DOHH2 (cell line): ENCODE data around the gene FAM170A.

ENCODE experiments used
- H3F3A ChIP-seq: fragments of 200-600 bp; sonication (generic), shearing (Covaris generic); 2 replicates; pipeline ENCODE4 v1.6.0; 2016; ENCODE audit warnings: antibody characterized with exemption, mild to moderate bottlenecking; ENCODE audit not compliant: control insufficient read depth, insufficient read depth
- H3K27ac ChIP-seq: fragments of 200-600 bp; sonication (generic); 2 replicates; pipeline ENCODE4 v1.5.1; 2014; ENCODE audit warnings: low read depth, mild to moderate bottlenecking, low read length, moderate library complexity
- H3K27me3 ChIP-seq: fragments of 200-600 bp; sonication (generic); 2 replicates; pipeline ENCODE4 v1.6.1; 2014; ENCODE audit warnings: mild to moderate bottlenecking, low read length, mixed read lengths; ENCODE audit not compliant: control insufficient read depth
- H3K36me3 ChIP-seq: fragments of 200-600 bp; sonication (generic); 2 replicates; pipeline ENCODE4 v1.6.1; 2014; ENCODE audit warnings: mild to moderate bottlenecking, low read length, moderate library complexity, mixed read lengths; ENCODE audit not compliant: control insufficient read depth
- H3K4me1 ChIP-seq: fragments of 200-600 bp; sonication (generic); 2 replicates; pipeline ENCODE4 v1.6.1; 2014; ENCODE audit warnings: mild to moderate bottlenecking, low read length, mixed read lengths; ENCODE audit not compliant: control insufficient read depth
- H3K4me2 ChIP-seq: fragments of 200-600 bp; sonication (generic); 2 replicates; pipeline ENCODE4 v1.6.0; 2014; ENCODE audit warnings: mild to moderate bottlenecking, low read length, moderate library complexity
- H3K4me3 ChIP-seq: fragments of 200-600 bp; sonication (generic); 2 replicates; pipeline ENCODE4 v1.5.1; 2014; ENCODE audit warnings: mild to moderate bottlenecking, low read length, mixed read lengths
- H3K79me2 ChIP-seq: fragments of 200-600 bp; sonication (generic); 2 replicates; pipeline ENCODE4 v1.6.1; 2014; ENCODE audit warnings: mild to moderate bottlenecking, low read length, mixed read lengths; ENCODE audit not compliant: control insufficient read depth
- H3K9me2 ChIP-seq: fragments of 200-600 bp; sonication (generic); replicated peaks from 2 replicates; pipeline ENCODE4 v1.6.1; 2014; ENCODE audit warnings: mild to moderate bottlenecking, low read length, mixed read lengths; ENCODE audit not compliant: control insufficient read depth
- H3K9me3 ChIP-seq: fragments of 200-600 bp; sonication (generic); 2 replicates; pipeline ENCODE4 v1.6.1; 2014; ENCODE audit warnings: antibody characterized with exemption, low read length, mixed read lengths; ENCODE audit not compliant: control insufficient read depth, insufficient read depth
- H4K20me1 ChIP-seq: fragments of 200-600 bp; sonication (generic); 2 replicates; pipeline ENCODE4 v1.6.0; 2014; ENCODE audit warnings: low read depth, mild to moderate bottlenecking, antibody characterized with exemption, low read length, moderate library complexity; ENCODE audit not compliant: control insufficient read depth, insufficient read depth
- EZH2phosphoT487 ChIP-seq: fragments of 200-600 bp; sonication (generic); IDR thresholded peaks from 2 replicates; pipeline ENCODE4 v1.6.1; 2017; ENCODE audit warnings: borderline replicate concordance, mild to moderate bottlenecking, antibody characterized with exemption, low read length, moderate library complexity, mixed read lengths
- TF ChIP-seq, protein P1 (sequence below): fragments of 200-600 bp; sonication (generic); IDR thresholded peaks from one replicate; pipeline ENCODE4 v1.5.1; 2014; ENCODE audit warnings: antibody characterized with exemption, mild to moderate bottlenecking, low read depth, low read length; ENCODE audit not compliant: poor library complexity, severe bottlenecking

The FAM170A gene

DNA sequence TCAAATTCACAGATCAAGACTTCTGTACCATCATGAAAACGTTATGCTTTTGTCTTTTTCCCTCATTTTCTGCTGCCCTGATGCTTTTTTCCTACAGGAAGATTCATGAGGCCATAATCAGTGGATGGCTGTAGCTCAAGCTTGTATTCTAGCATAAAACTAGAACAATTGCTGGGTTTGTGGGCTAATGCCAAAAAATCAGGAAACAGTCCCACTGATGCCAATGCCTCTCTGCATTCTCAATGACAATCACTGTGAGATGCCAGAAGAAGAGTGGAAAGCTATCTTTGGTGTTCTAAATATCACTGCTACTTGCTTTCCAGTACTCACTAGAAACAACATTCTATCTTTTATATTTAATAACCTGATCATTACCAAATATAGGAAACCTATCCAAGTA, 33.3 kb upstream of the FAM170A start:
- no peaks in the 10 kb centered on the region for H3K79me2 ChIP-seq
- no peaks in the 10 kb centered on the region for H3K9me3 ChIP-seq
- no peak overlapping the region for H3K4me3 ChIP-seq
- no peak overlapping the region for H3K27ac ChIP-seq
- no peaks in the 10 kb centered on the region for H3K4me1 ChIP-seq
- TF ChIP-seq, protein P1, sequence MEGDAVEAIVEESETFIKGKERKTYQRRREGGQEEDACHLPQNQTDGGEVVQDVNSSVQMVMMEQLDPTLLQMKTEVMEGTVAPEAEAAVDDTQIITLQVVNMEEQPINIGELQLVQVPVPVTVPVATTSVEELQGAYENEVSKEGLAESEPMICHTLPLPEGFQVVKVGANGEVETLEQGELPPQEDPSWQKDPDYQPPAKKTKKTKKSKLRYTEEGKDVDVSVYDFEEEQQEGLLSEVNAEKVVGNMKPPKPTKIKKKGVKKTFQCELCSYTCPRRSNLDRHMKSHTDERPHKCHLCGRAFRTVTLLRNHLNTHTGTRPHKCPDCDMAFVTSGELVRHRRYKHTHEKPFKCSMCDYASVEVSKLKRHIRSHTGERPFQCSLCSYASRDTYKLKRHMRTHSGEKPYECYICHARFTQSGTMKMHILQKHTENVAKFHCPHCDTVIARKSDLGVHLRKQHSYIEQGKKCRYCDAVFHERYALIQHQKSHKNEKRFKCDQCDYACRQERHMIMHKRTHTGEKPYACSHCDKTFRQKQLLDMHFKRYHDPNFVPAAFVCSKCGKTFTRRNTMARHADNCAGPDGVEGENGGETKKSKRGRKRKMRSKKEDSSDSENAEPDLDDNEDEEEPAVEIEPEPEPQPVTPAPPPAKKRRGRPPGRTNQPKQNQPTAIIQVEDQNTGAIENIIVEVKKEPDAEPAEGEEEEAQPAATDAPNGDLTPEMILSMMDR: no peak
- TF ChIP-seq EZH2phosphoT487: no peak
- no peaks in the 10 kb centered on the region for H4K20me1 ChIP-seq
- H3K4me2 ChIP-seq: no peak overlapping the region
- H3F3A ChIP-seq: no peaks in the 10 kb centered on the region
- H3K36me3 ChIP-seq: no peaks in the 10 kb centered on the region
- no peaks in the 10 kb centered on the region for H3K27me3 ChIP-seq
- H3K9me2 ChIP-seq: no peaks in the 10 kb centered on the region

DNA sequence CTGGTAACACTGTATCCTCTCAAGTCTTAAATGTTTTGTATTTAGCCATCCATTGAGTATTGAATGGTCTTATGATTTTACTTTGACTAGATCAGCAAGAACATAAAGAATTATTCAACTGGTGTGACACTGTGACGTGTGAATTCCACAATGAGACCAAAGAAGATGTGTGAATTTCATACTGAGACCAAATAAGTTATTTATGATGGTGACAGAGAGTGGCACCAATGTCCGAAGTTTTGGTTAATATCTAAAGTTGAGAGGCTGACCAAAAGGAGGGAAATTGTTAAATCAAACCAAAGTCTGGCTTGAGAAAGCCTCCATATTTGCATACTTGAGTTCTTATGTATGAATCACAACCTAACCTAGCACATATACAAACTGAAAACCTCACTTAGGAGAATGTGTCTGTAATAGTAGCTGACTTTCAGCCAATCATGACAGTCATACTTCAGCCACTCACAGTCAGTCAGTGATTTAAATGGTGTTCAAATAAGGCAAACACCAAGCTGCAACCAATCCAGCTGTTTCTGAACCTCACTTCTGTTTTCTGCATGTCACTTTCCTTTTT, 31.5 kb upstream of the FAM170A start:
- TF ChIP-seq, protein P1: no peak
- TF ChIP-seq EZH2phosphoT487: no peak
- no peaks in the 10 kb centered on the region for H3K36me3 ChIP-seq
- no peaks in the 10 kb centered on the region for H3K9me3 ChIP-seq
- no peak overlapping the region for H3K4me3 ChIP-seq
- H3F3A ChIP-seq: no peaks in the 10 kb centered on the region
- H3K4me1 ChIP-seq: no peaks in the 10 kb centered on the region
- no peaks in the 10 kb centered on the region for H3K9me2 ChIP-seq
- no peaks in the 10 kb centered on the region for H4K20me1 ChIP-seq
- H3K4me2 ChIP-seq: no peak overlapping the region
- no peaks in the 10 kb centered on the region for H3K79me2 ChIP-seq
- H3K27me3 ChIP-seq: no peaks in the 10 kb centered on the region
- no peak overlapping the region for H3K27ac ChIP-seq

DNA sequence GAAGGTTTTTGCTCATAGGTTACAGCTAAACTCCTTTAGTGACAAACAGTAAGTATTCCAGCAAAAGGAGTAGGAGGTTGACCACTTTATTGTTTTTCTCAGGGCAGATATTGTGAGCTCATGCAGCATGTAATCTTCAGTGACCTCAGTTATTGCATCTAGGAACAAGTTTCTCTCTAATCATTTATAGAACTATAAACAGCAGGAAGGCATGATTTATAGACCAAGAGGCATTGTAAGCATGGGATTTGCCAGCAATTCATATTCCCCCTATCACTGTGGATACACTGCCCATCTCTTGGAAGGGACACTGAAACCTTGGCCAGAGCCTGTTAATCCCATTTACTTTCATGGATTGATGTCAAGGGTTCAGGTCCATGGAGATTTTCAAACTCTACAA, 15.4 kb upstream of the FAM170A start:
- TF ChIP-seq, protein P1: no peak
- no peak for TF ChIP-seq EZH2phosphoT487
- Histone ChIP-seq H3K27ac (no peak overlapping the region), H3K9me3 (no peaks in the 10 kb centered on the region), H4K20me1 (no peaks in the 10 kb centered on the region), H3K4me1 (no peaks in the 10 kb centered on the region), H3K27me3 (peaks cover 5% of the 10 kb centered on the region), H3K4me3 (no peak overlapping the region), H3K4me2 (no peak overlapping the region), H3K9me2 (no peaks in the 10 kb centered on the region), H3F3A (no peaks in the 10 kb centered on the region), H3K36me3 (no peaks in the 10 kb centered on the region), H3K79me2 (no peaks in the 10 kb centered on the region)

DNA sequence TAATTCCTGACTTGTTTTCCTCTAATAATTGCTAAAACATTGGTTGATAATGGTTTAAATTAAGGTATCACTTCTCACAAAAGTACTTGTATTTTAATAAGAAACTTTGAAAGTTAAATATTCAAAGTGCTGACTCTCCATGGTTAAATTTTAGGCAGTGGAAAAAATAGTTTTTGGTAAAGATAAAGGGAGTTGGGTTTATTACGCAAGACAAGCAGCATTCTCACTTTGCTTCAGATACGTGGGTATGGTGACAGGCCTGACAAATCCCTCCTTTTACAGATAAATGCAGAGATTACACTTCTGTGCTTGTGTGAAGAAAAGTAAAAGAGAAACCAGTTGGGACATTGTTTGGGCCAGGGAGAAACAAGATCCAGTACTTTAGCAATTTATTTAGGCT, 14.5 kb upstream of the FAM170A start:
- H4K20me1 ChIP-seq: no peaks in the 10 kb centered on the region
- no peak overlapping the region for H3K4me2 ChIP-seq

More for the DNA sequence above, 14.5 kb upstream of the FAM170A start:
- Histone ChIP-seq H3K27me3 (peaks cover 5% of the 10 kb centered on the region), H3K27ac (no peak overlapping the region), H3K4me3 (no peak overlapping the region), H3K9me3 (no peaks in the 10 kb centered on the region), H3F3A (no peaks in the 10 kb centered on the region), H3K4me1 (no peaks in the 10 kb centered on the region), H3K79me2 (no peaks in the 10 kb centered on the region), H3K36me3 (no peaks in the 10 kb centered on the region), H3K9me2 (no peaks in the 10 kb centered on the region)
- TF ChIP-seq, protein P1: no peak
- no peak for TF ChIP-seq EZH2phosphoT487
